ENCODE data around the gene ZNF658. TPM values are rescaled to one million over a fixed set of nuclear protein-coding genes. Genes with fewer than 3 reads are reported as not detected.
"Not testable (repeated sequence)": the region's sequence is repeated elsewhere in the genome, so short reads cannot be mapped to it uniquely, and the experiment has no call there.

ZNF658 gene
- total and polyA plus RNA-seq, 2 donors from 2014 or later: 3.1 to 7.1 TPM

- H3K27me3 ChIP-seq (ENCODE audit: control insufficient read depth, insufficient read depth, low read length); FAIRE-seq; H3K27ac ChIP-seq (ENCODE audit: low read depth in 2 of 2, low read length in 2 of 2); DNase-seq; H3K9ac ChIP-seq (ENCODE audit: low read length in 3 of 3); H3K36me3 ChIP-seq (ENCODE audit: control insufficient read depth in 2 of 3, insufficient read depth in 3 of 3, low read length in 3 of 3); H3K4me1 ChIP-seq (ENCODE audit: control insufficient read depth in 2 of 3, insufficient read depth in 2 of 3, low read depth in 1 of 3, low read length in 3 of 3); intact Hi-C loops (cut with DNase I); H3K4me3 ChIP-seq (ENCODE audit: low read length in 3 of 3); H3K9me3 ChIP-seq (ENCODE audit: control insufficient read depth in 2 of 3, insufficient read depth in 1 of 3, low read length in 3 of 3): not testable (repeated sequence)
Observed at GRCh38 chr9:66920072-66920471, 19.5 kb downstream of the ZNF658 start.

DNA sequence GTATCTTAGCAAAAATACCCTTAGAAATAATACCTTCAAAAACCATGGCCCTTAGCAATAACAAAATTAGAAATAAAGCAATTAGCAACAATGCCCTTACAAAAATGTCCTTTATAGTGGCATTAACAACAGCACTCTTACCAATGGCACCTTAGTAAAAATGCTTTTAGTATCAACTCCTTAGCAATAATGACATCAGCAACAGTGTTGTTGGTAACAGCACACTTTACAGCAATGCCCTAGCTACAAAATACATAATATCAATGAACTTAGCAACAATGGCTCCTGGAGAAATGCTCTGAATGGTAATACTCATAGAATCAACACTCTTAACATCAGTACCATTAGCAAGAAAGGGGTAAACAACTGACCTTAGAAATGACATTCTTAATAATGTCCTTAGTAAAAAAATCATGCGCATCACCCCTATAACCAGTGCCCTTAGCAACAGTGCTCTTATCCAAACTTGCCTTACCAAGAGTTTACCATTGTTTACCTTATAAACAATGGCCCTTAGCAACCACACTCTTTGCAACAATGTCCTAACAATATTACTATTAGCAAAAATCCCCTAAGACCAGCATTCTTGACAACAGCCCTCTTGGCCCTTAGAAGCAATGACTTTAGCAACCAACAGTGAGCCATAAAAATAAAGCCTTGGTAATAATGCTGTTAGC lies 35.8 kb downstream of the ZNF658 start:
- H3K36me3 ChIP-seq (ENCODE audit: control insufficient read depth in 2 of 3, insufficient read depth in 3 of 3, low read length in 3 of 3); intact Hi-C loops (cut with DNase I); H3K9ac ChIP-seq (ENCODE audit: low read length in 3 of 3); H3K27ac ChIP-seq (ENCODE audit: low read depth in 2 of 2, low read length in 2 of 2); H3K4me1 ChIP-seq (ENCODE audit: control insufficient read depth in 2 of 3, insufficient read depth in 2 of 3, low read depth in 1 of 3, low read length in 3 of 3); FAIRE-seq; H3K27me3 ChIP-seq (ENCODE audit: control insufficient read depth, insufficient read depth, low read length); DNase-seq; H3K9me3 ChIP-seq (ENCODE audit: control insufficient read depth in 2 of 3, insufficient read depth in 1 of 3, low read length in 3 of 3); H3K4me3 ChIP-seq (ENCODE audit: low read length in 3 of 3): not testable (repeated sequence)

- FAIRE-seq; DNase-seq; H3K4me1 ChIP-seq (ENCODE audit: control insufficient read depth in 2 of 3, insufficient read depth in 2 of 3, low read depth in 1 of 3, low read length in 3 of 3); H3K4me3 ChIP-seq (ENCODE audit: low read length in 3 of 3); H3K9ac ChIP-seq (ENCODE audit: low read length in 3 of 3); H3K36me3 ChIP-seq (ENCODE audit: control insufficient read depth in 2 of 3, insufficient read depth in 3 of 3, low read length in 3 of 3); H3K9me3 ChIP-seq (ENCODE audit: control insufficient read depth in 2 of 3, insufficient read depth in 1 of 3, low read length in 3 of 3); H3K27ac ChIP-seq (ENCODE audit: low read depth in 2 of 2, low read length in 2 of 2); intact Hi-C loops (cut with DNase I); H3K27me3 ChIP-seq (ENCODE audit: control insufficient read depth, insufficient read depth, low read length): not testable (repeated sequence)
Observed at GRCh38 chr9:66937662-66938061, 37.1 kb downstream of the ZNF658 start.

- H3K9ac ChIP-seq (ENCODE audit: low read length in 3 of 3); FAIRE-seq; H3K27me3 ChIP-seq (ENCODE audit: control insufficient read depth, insufficient read depth, low read length); DNase-seq; H3K27ac ChIP-seq (ENCODE audit: low read depth in 2 of 2, low read length in 2 of 2); H3K4me1 ChIP-seq (ENCODE audit: control insufficient read depth in 2 of 3, insufficient read depth in 2 of 3, low read depth in 1 of 3, low read length in 3 of 3); H3K9me3 ChIP-seq (ENCODE audit: control insufficient read depth in 2 of 3, insufficient read depth in 1 of 3, low read length in 3 of 3); H3K4me3 ChIP-seq (ENCODE audit: low read length in 3 of 3); H3K36me3 ChIP-seq (ENCODE audit: control insufficient read depth in 2 of 3, insufficient read depth in 3 of 3, low read length in 3 of 3); intact Hi-C loops (cut with DNase I): not testable (repeated sequence)
Observed at GRCh38 chr9:66938322-66938721, 37.8 kb downstream of the ZNF658 start.

- FAIRE-seq; H3K4me1 ChIP-seq (ENCODE audit: control insufficient read depth in 2 of 3, insufficient read depth in 2 of 3, low read depth in 1 of 3, low read length in 3 of 3); H3K9me3 ChIP-seq (ENCODE audit: control insufficient read depth in 2 of 3, insufficient read depth in 1 of 3, low read length in 3 of 3); H3K9ac ChIP-seq (ENCODE audit: low read length in 3 of 3); H3K27me3 ChIP-seq (ENCODE audit: control insufficient read depth, insufficient read depth, low read length); H3K4me3 ChIP-seq (ENCODE audit: low read length in 3 of 3); H3K36me3 ChIP-seq (ENCODE audit: control insufficient read depth in 2 of 3, insufficient read depth in 3 of 3, low read length in 3 of 3); intact Hi-C loops (cut with DNase I); DNase-seq; H3K27ac ChIP-seq (ENCODE audit: low read depth in 2 of 2, low read length in 2 of 2): not testable (repeated sequence)
Observed at GRCh38 chr9:66939878-66940830, 39.6 kb downstream of the ZNF658 start.

- H3K9ac ChIP-seq (ENCODE audit: low read length in 3 of 3); H3K27ac ChIP-seq (ENCODE audit: low read depth in 2 of 2, low read length in 2 of 2); H3K4me1 ChIP-seq (ENCODE audit: control insufficient read depth in 2 of 3, insufficient read depth in 2 of 3, low read depth in 1 of 3, low read length in 3 of 3); H3K9me3 ChIP-seq (ENCODE audit: control insufficient read depth in 2 of 3, insufficient read depth in 1 of 3, low read length in 3 of 3); intact Hi-C loops (cut with DNase I); FAIRE-seq; H3K4me3 ChIP-seq (ENCODE audit: low read length in 3 of 3); H3K27me3 ChIP-seq (ENCODE audit: control insufficient read depth, insufficient read depth, low read length); H3K36me3 ChIP-seq (ENCODE audit: control insufficient read depth in 2 of 3, insufficient read depth in 3 of 3, low read length in 3 of 3): not testable (repeated sequence)
- peak in 2 of 5 donors; percentile 7 to 34 for DNase-seq
Observed at GRCh38 chr9:66942400-66943155, 42.1 kb downstream of the ZNF658 start.

GRCh38 chr9:66952576-66952975 lies 52.1 kb downstream of the ZNF658 start:
- H3K9me3 ChIP-seq (ENCODE audit: control insufficient read depth in 2 of 3, insufficient read depth in 1 of 3, low read length in 3 of 3); intact Hi-C loops (cut with DNase I); H3K27ac ChIP-seq (ENCODE audit: low read depth in 2 of 2, low read length in 2 of 2); H3K4me1 ChIP-seq (ENCODE audit: control insufficient read depth in 2 of 3, insufficient read depth in 2 of 3, low read depth in 1 of 3, low read length in 3 of 3); H3K4me3 ChIP-seq (ENCODE audit: low read length in 3 of 3); H3K36me3 ChIP-seq (ENCODE audit: control insufficient read depth in 2 of 3, insufficient read depth in 3 of 3, low read length in 3 of 3); H3K27me3 ChIP-seq (ENCODE audit: control insufficient read depth, insufficient read depth, low read length); FAIRE-seq; H3K9ac ChIP-seq (ENCODE audit: low read length in 3 of 3): not testable (repeated sequence)
- DNase-seq: peak in 1 of 5 donors; percentile 39

Measured in kidney (tissue), 11 donors.